Measurements from ENCODE around the gene C1orf167. TPM values are rescaled to one million over a fixed set of nuclear protein-coding genes. Genes with fewer than 3 reads are reported as not detected.

The C1orf167 gene
- total RNA-seq, 1 experiment from 2014 or later = 0.39 TPM

- H3K79me2 ChIP-seq (ENCODE audit: insufficient read depth, low read length) = no peaks in the 10 kb centered on the region
- no peak for TF ChIP-seq CTCF (conservative IDR thresholded peaks at IDR 0.05)
- H3K23me2 ChIP-seq (ENCODE audit: insufficient read length, low read depth, low read length, poor library complexity, severe bottlenecking) = no peaks in the 10 kb centered on the region
- no peak overlapping the region for H3T11ph ChIP-seq (ENCODE audit: low read length)
- no peak overlapping the region for H3K27ac ChIP-seq (ENCODE audit: insufficient read length, low read depth, low read length)
- H3K27ac Mint-ChIP-seq = no peak overlapping the region; a peak in 1 of 7 replicates
- H2AK5ac ChIP-seq (ENCODE audit: insufficient read length, low read length) = no peak overlapping the region
- no peak overlapping the region for H3K56ac ChIP-seq (ENCODE audit: insufficient read length, low read depth, low read length)
- no peak overlapping the region for H3K14ac ChIP-seq (ENCODE audit: insufficient read depth, low read length)
- no peak overlapping the region for H3K18ac ChIP-seq (ENCODE audit: insufficient read length, low read depth, low read length)
- no peaks in the 10 kb centered on the region for H3K9me3 ChIP-seq (ENCODE audit: control insufficient read depth, low read depth, low read length)
- H3K9me3 Mint-ChIP-seq = no peaks in the 10 kb centered on the region
- H2BK120ac ChIP-seq (ENCODE audit: low read depth, low read length, poor library complexity, severe bottlenecking) = no peak overlapping the region
- no peak overlapping the region for H2BK12ac ChIP-seq (ENCODE audit: insufficient read length, low read depth, low read length)
- H2AFZ ChIP-seq (ENCODE audit: low read length) = no peak overlapping the region
- WGBS (ENCODE audit: extremely low coverage, insufficient read length, low lambda C conversion rate) = no CpG with 5 or more reads among the region's 15 CpGs
- no peaks in the 10 kb centered on the region for H4K20me1 ChIP-seq (ENCODE audit: control insufficient read depth, insufficient read depth, insufficient read length)
- no peak overlapping the region for H2BK20ac ChIP-seq (ENCODE audit: low read depth, low read length, poor library complexity, severe bottlenecking)
- H3K4me2 ChIP-seq (ENCODE audit: insufficient read depth, insufficient read length, low read length) = no peak overlapping the region
- peaks cover 9 to 43% (median 37%) of the 10 kb centered on the region in 3 experiments; a peak in 6 of 7 replicates for H3K36me3 Mint-ChIP-seq (ENCODE audit: insufficient read depth in 1 of 3, low read depth in 3 of 3)
- H3K4me3 Mint-ChIP-seq = no peak overlapping the region
- H3K4me1 ChIP-seq (ENCODE audit: insufficient read depth, low read length) = no peaks in the 10 kb centered on the region; the same call in 1 of the 2 replicates
- H3K27me3 Mint-ChIP-seq (ENCODE audit: low read depth) = peaks cover 4% of the 10 kb centered on the region
- DNase-seq = no peak
- peaks cover 19 to 31% of the 10 kb centered on the region in 2 experiments for H3K4me1 Mint-ChIP-seq
- no peak overlapping the region for H2BK15ac ChIP-seq (ENCODE audit: low read depth, low read length)
- no peak overlapping the region for H4K8ac ChIP-seq (replicated peaks; ENCODE audit: insufficient read length, low read depth, low read length)
- no peak overlapping the region for H3K4ac ChIP-seq (ENCODE audit: low read depth, low read length)
- H3K9ac ChIP-seq (ENCODE audit: extremely low read depth, insufficient read length, low read length) = no peak overlapping the region
- no peak overlapping the region for H3K23ac ChIP-seq (ENCODE audit: insufficient read length, low read depth, low read length)
- no peaks in the 10 kb centered on the region for H3K27me3 ChIP-seq (ENCODE audit: insufficient read depth, low read length)
- no peak overlapping the region for H4K91ac ChIP-seq (ENCODE audit: insufficient read length, low read depth, low read length)
- no peak overlapping the region for H4K5ac ChIP-seq (ENCODE audit: insufficient read length, low read depth, low read length)
- H3K79me1 ChIP-seq (ENCODE audit: insufficient read depth, low read depth, low read length, poor library complexity, severe bottlenecking) = no peaks in the 10 kb centered on the region
- no peak overlapping the region for H2BK5ac ChIP-seq (ENCODE audit: insufficient read length, low read length)
Measured at GRCh38 chr1:11749996-11750395, 12.0 kb upstream of the C1orf167 start.
